ENCODE data around the gene WNT9A. TPM values are rescaled to one million over a fixed set of nuclear protein-coding genes. Genes with fewer than 3 reads are reported as not detected.

WNT9A gene
- total RNA-seq, 1 experiment from 2014 or later: 1.5 TPM

DNA sequence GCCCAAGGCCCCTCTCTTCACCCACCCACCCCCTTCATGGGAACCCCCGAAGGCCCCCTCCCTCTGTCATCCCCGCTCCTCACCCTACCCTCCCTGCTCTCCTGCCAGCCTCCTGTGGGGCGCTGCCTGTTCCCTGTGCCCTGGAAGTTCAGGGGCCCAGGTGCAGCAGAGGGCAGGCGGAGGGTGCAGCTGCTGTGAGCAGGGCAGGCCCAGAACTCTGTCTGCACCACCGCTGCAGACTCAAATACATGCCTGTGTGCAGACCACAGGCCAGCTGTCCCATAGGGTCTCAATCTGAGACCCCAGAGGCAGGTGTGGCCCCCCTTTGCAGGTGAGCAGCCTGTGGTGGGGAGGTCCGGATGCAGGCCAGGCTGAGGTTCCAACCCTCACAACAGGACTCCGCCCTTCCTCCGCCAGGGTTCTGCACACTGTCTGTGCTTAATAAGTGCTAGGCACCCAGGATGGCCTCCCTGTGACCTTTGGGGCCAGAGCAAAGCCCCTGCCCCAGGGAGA, 62.5 kb downstream of the WNT9A start (continued):
- TF ChIP-seq, protein P1, sequence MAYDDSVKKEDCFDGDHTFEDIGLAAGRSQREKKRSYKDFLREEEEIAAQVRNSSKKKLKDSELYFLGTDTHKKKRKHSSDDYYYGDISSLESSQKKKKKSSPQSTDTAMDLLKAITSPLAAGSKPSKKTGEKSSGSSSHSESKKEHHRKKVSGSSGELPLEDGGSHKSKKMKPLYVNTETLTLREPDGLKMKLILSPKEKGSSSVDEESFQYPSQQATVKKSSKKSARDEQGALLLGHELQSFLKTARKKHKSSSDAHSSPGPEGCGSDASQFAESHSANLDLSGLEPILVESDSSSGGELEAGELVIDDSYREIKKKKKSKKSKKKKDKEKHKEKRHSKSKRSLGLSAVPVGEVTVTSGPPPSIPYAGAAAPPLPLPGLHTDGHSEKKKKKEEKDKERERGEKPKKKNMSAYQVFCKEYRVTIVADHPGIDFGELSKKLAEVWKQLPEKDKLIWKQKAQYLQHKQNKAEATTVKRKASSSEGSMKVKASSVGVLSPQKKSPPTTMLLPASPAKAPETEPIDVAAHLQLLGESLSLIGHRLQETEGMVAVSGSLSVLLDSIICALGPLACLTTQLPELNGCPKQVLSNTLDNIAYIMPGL (CRISPR knock-in tag; IDR thresholded peaks at IDR 0.05): no peak

DNA sequence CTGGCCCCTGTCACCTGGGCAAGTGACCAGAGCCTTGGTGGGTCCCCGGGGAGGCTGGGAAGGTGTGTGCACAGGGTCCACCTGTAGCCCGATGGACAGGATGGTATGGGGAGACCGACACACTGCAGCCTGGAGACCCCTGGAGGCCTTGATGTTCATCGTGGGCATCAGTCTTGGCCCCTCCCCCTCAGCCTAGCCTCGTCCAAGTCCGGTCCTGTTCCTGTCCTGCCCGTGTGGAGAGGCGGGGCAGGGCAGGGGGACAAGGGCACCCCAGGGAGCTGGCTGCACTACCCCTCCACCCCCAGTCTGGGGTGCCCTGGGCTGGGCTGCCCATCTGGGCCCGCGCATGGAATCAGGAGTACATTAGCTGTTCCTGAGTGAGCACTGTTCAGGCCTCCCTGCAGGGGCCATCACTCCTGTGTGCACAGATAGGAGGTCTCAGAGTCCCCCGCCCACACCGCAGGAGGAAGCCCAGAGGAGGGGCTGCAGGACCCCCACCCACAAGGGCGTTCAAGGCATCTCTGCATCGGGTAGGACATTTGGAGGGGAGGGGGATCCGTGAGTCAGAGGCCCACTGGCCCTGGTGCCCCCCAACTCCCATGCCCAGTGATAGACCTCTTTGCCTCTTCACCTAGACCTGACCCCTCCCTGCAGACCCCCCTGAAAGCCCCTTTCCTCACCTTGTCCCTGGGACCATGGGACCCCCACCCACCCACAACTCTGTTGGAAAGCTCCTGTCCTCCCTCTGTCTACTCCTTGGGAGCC, 63.2 kb downstream of the WNT9A start:
- ChIA-PET POLR2A (interaction anchor here (0.6 kb wide), 1 partner anchor 38 kb away, joined by 3 read pairs; no protein-coding TSS in a partner anchor), CTCF (interaction anchor here (1.2 to 1.3 kb wide), 2 partner anchors 12 to 69 kb away, joined by 4 to 5 read pairs; no protein-coding TSS in a partner anchor)
- ATAC-seq (no peak), DNase-seq (ENCODE audit: low spot score) (no peak)
- Mint-ChIP-seq H3K4me1 (peaks cover 3% of the 10 kb centered on the region), H3K36me3 (no peaks in the 10 kb centered on the region), H3K27me3 (ENCODE audit: low read depth) (no peaks in the 10 kb centered on the region; the same call in 1 of the 2 replicates), H3K27ac (no peak overlapping the region), H3K9me3 (no peaks in the 10 kb centered on the region), H3K4me3 (no peak overlapping the region)
- no peak for TF ChIP-seq NFYB (CRISPR knock-in tag; conservative IDR thresholded peaks at IDR 0.05; ENCODE audit: low read depth)
- no peak for TF ChIP-seq FOXP1 (CRISPR knock-in tag; IDR thresholded peaks at IDR 0.05; ENCODE audit: borderline replicate concordance)
- no peak for TF ChIP-seq TCF7 (CRISPR knock-in tag; IDR thresholded peaks at IDR 0.05; ENCODE audit: low read depth)
- TF ChIP-seq, protein P2, sequence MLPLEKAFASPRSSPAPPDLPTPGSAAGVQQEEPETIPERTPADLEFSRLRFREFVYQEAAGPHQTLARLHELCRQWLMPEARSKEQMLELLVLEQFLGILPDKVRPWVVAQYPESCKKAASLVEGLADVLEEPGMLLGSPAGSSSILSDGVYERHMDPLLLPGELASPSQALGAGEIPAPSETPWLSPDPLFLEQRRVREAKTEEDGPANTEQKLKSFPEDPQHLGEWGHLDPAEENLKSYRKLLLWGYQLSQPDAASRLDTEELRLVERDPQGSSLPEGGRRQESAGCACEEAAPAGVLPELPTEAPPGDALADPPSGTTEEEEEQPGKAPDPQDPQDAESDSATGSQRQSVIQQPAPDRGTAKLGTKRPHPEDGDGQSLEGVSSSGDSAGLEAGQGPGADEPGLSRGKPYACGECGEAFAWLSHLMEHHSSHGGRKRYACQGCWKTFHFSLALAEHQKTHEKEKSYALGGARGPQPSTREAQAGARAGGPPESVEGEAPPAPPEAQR (CRISPR knock-in tag; IDR thresholded peaks at IDR 0.05): no peak
- no peak for TF ChIP-seq MXD4 (CRISPR knock-in tag; IDR thresholded peaks at IDR 0.05; ENCODE audit: borderline replicate concordance)
- no peak for TF ChIP-seq ZBTB21 (CRISPR knock-in tag; IDR thresholded peaks at IDR 0.05; ENCODE audit: borderline replicate concordance)
- no peak for TF ChIP-seq NFATC4 (CRISPR knock-in tag; IDR thresholded peaks at IDR 0.05)
- no peak for TF ChIP-seq ZNF232 (CRISPR knock-in tag; IDR thresholded peaks at IDR 0.05)
- TF ChIP-seq TEAD1 (CRISPR knock-in tag; IDR thresholded peaks at IDR 0.05): no peak
- TF ChIP-seq ZNF416 (CRISPR knock-in tag; IDR thresholded peaks at IDR 0.05): no peak
- TF ChIP-seq, protein P3, sequence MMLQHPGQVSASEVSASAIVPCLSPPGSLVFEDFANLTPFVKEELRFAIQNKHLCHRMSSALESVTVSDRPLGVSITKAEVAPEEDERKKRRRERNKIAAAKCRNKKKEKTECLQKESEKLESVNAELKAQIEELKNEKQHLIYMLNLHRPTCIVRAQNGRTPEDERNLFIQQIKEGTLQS (CRISPR knock-in tag; conservative IDR thresholded peaks at IDR 0.05): no peak
- no peak for TF ChIP-seq SMAD4 (CRISPR knock-in tag; IDR thresholded peaks at IDR 0.05)

DNA sequence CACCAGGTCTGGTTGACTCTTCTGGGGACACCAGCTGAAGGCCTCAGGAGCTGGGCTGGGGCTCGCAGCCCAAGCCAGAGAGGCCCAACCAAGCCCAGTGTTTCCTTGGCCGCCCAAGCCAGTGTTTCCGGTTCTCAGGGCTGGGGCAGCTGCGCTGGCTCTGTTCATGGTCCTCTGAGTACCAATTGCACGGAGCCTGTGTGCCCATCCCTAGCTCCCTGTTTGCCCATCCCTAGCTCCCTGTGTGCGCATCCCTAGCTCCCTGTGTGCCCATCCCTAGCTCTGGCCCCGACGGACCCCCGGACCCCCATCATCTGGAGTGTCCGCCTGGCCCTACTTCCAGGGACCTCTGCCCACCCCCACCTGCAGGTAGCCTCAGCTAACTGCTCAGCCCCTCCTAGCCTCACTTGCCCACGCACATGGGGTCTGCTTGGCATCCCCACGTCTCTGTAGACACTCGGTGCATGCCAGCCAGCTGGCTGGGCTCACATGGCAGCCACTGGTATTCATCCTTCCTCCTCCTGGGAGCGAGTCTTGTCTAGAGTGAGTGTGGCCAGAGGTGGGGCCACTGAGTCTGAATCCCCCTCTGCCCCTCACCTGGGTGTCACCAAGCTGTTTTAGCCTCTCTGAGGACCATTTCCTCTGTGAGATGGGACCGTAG, 64.0 kb downstream of the WNT9A start:
- no peak overlapping the region for H3K4me3 Mint-ChIP-seq
- peaks cover 4% of the 10 kb centered on the region for H3K27me3 Mint-ChIP-seq (ENCODE audit: low read depth)
- no peak for ATAC-seq
- CTCF ChIA-PET: interaction anchor here (1.0 to 1.7 kb wide), 2 partner anchors 36 to 70 kb away, joined by 4 to 5 read pairs; no protein-coding TSS in a partner anchor
- no peaks in the 10 kb centered on the region for H3K9me3 Mint-ChIP-seq
- no peak for DNase-seq (ENCODE audit: low spot score)
- H3K36me3 Mint-ChIP-seq: no peaks in the 10 kb centered on the region
- peaks cover 3% of the 10 kb centered on the region for H3K4me1 Mint-ChIP-seq
- POLR2A ChIA-PET: no interaction called here
- no peak overlapping the region for H3K27ac Mint-ChIP-seq
- TF ChIP-seq NFYB (CRISPR knock-in tag; conservative IDR thresholded peaks at IDR 0.05; ENCODE audit: low read depth) (no peak), GRHL2 (CRISPR knock-in tag; IDR thresholded peaks at IDR 0.05; ENCODE audit: insufficient replicate concordance, severe bottlenecking) (no peak)

DNA sequence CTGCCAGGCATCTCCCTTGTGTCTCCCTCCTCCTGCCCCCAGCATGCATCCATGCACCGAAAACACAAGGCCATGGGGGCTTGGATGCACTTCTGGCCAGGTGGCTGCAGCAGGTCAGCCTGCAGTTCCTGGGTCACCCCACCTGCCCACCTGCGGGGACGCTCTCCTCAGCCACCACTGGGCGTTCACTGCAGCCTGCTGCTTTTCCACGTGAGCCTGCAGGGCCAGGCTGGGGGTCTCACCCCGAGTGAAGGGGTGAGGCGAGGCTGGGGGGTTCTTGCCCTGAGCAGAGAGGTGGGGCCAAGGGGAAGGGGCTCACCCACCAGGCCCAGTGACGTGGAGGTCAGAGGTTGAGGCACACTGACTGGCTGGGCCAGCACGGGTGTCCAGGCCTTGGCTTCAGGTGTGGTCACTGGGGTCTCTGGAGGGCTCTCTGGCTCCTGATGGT, 64.6 kb downstream of the WNT9A start:
- Mint-ChIP-seq H3K4me1 (peaks cover 3% of the 10 kb centered on the region), H3K4me3 (no peak overlapping the region), H3K27me3 (ENCODE audit: low read depth) (peaks cover 4% of the 10 kb centered on the region), H3K36me3 (no peaks in the 10 kb centered on the region), H3K27ac (no peak overlapping the region), H3K9me3 (no peaks in the 10 kb centered on the region)
- ATAC-seq (no peak), DNase-seq (ENCODE audit: low spot score) (no peak)
- ChIA-PET POLR2A (no interaction called here), CTCF (interaction anchor here (1.0 to 1.7 kb wide), 2 partner anchors 37 to 71 kb away, joined by 4 to 5 read pairs; no protein-coding TSS in a partner anchor)
- TF ChIP-seq, protein P4, sequence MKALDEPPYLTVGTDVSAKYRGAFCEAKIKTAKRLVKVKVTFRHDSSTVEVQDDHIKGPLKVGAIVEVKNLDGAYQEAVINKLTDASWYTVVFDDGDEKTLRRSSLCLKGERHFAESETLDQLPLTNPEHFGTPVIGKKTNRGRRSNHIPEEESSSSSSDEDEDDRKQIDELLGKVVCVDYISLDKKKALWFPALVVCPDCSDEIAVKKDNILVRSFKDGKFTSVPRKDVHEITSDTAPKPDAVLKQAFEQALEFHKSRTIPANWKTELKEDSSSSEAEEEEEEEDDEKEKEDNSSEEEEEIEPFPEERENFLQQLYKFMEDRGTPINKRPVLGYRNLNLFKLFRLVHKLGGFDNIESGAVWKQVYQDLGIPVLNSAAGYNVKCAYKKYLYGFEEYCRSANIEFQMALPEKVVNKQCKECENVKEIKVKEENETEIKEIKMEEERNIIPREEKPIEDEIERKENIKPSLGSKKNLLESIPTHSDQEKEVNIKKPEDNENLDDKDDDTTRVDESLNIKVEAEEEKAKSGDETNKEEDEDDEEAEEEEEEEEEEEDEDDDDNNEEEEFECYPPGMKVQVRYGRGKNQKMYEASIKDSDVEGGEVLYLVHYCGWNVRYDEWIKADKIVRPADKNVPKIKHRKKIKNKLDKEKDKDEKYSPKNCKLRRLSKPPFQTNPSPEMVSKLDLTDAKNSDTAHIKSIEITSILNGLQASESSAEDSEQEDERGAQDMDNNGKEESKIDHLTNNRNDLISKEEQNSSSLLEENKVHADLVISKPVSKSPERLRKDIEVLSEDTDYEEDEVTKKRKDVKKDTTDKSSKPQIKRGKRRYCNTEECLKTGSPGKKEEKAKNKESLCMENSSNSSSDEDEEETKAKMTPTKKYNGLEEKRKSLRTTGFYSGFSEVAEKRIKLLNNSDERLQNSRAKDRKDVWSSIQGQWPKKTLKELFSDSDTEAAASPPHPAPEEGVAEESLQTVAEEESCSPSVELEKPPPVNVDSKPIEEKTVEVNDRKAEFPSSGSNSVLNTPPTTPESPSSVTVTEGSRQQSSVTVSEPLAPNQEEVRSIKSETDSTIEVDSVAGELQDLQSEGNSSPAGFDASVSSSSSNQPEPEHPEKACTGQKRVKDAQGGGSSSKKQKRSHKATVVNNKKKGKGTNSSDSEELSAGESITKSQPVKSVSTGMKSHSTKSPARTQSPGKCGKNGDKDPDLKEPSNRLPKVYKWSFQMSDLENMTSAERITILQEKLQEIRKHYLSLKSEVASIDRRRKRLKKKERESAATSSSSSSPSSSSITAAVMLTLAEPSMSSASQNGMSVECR (CRISPR knock-in tag; IDR thresholded peaks at IDR 0.05; ENCODE audit: borderline replicate concordance): no peak
- TF ChIP-seq ZNF219 (CRISPR knock-in tag; IDR thresholded peaks at IDR 0.05; ENCODE audit: borderline replicate concordance) (no peak), GTF2I (CRISPR knock-in tag; conservative IDR thresholded peaks at IDR 0.05) (no peak)
- TF ChIP-seq, protein P5, sequence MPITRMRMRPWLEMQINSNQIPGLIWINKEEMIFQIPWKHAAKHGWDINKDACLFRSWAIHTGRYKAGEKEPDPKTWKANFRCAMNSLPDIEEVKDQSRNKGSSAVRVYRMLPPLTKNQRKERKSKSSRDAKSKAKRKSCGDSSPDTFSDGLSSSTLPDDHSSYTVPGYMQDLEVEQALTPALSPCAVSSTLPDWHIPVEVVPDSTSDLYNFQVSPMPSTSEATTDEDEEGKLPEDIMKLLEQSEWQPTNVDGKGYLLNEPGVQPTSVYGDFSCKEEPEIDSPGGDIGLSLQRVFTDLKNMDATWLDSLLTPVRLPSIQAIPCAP (CRISPR knock-in tag; IDR thresholded peaks at IDR 0.05): no peak
- TF ChIP-seq, protein P6, sequence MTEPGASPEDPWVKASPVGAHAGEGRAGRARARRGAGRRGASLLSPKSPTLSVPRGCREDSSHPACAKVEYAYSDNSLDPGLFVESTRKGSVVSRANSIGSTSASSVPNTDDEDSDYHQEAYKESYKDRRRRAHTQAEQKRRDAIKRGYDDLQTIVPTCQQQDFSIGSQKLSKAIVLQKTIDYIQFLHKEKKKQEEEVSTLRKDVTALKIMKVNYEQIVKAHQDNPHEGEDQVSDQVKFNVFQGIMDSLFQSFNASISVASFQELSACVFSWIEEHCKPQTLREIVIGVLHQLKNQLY (CRISPR knock-in tag; IDR thresholded peaks at IDR 0.05): no peak
